ENCODE data around the gene TPSG1. TPM values are rescaled to one million over a fixed set of nuclear protein-coding genes. Genes with fewer than 3 reads are reported as not detected.

The TPSG1 gene
- total and polyA plus RNA-seq, 10 of the 15 experiments (the other 5 are each of a cell fraction or from before 2014, with no cell fraction given), result not detected

DNA sequence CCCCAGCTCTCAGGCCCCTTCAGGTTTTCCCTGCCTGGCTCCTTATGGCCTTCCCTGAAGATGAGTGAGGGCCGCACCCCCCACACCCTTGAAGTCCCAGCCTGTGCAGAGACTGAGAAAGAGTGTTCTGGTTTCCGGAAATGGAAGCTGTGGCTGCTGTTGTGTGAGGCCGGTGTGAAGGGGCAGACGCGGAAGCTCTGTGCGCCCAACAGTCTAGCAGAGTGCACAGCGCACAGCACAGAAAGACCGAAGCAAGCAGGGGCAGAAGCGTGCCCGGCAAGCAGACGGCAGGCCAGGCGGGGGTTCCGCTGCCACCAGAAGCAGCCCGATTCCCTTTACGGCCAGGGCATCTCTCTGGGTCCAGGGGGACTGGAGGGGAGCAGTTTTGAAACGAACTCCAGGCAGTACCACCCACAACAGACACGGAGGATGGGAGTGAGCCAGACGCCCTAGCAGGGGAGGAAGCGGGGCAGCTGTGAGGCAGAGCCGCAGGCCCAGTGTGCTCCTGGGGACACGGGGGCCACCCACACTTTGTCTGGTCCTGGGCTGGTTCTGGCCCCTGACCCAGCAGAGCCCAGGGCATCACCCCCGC, 16.7 kb downstream of the TPSG1 start:
- RAD21 ChIA-PET (ENCODE audit: unreplicated experiment), result no interaction called here
- no peak overlapping the region for H3K27ac ChIP-seq (ENCODE audit: control insufficient read depth, insufficient read depth)
- no peak overlapping the region for H3K9ac ChIP-seq (ENCODE audit: control insufficient read depth, insufficient read depth, low read length)
- no peak overlapping the region for H3K4me3 ChIP-seq
- H3K36me3 ChIP-seq (ENCODE audit: control insufficient read depth in 2 of 2, insufficient read depth in 2 of 2, low read length in 1 of 2), result no peaks in the 10 kb centered on the region
- TF ChIP-seq PAX5 (IDR thresholded peaks at IDR 0.05; ENCODE audit: borderline replicate concordance, low read depth, low read length) (no peak), BMI1 (IDR thresholded peaks at IDR 0.05; ENCODE audit: borderline replicate concordance) (no peak), CHD1 (IDR thresholded peaks at IDR 0.05; ENCODE audit: low read depth, low read length) (no peak), ZNF622 (IDR thresholded peaks at IDR 0.05) (no peak), IKZF2 (IDR thresholded peaks at IDR 0.05) (no peak), HDAC2 (IDR thresholded peaks at IDR 0.05) (no peak), NFYB (IDR thresholded peaks at IDR 0.05; ENCODE audit: insufficient read depth, low read depth, low read length) (no peak), CEBPB (IDR thresholded peaks at IDR 0.05; ENCODE audit: borderline replicate concordance in 1 of 2, low read depth in 2 of 2, low read length in 2 of 2) (no peak), EZH2 (IDR thresholded peaks at IDR 0.05; ENCODE audit: borderline replicate concordance, control insufficient read depth, low read depth, low read length) (no peak), NFXL1 (IDR thresholded peaks at IDR 0.05; ENCODE audit: borderline replicate concordance) (no peak), MTA3 (IDR thresholded peaks at IDR 0.05; ENCODE audit: borderline replicate concordance, low read length) (no peak)
- TF ChIP-seq, protein P1, sequence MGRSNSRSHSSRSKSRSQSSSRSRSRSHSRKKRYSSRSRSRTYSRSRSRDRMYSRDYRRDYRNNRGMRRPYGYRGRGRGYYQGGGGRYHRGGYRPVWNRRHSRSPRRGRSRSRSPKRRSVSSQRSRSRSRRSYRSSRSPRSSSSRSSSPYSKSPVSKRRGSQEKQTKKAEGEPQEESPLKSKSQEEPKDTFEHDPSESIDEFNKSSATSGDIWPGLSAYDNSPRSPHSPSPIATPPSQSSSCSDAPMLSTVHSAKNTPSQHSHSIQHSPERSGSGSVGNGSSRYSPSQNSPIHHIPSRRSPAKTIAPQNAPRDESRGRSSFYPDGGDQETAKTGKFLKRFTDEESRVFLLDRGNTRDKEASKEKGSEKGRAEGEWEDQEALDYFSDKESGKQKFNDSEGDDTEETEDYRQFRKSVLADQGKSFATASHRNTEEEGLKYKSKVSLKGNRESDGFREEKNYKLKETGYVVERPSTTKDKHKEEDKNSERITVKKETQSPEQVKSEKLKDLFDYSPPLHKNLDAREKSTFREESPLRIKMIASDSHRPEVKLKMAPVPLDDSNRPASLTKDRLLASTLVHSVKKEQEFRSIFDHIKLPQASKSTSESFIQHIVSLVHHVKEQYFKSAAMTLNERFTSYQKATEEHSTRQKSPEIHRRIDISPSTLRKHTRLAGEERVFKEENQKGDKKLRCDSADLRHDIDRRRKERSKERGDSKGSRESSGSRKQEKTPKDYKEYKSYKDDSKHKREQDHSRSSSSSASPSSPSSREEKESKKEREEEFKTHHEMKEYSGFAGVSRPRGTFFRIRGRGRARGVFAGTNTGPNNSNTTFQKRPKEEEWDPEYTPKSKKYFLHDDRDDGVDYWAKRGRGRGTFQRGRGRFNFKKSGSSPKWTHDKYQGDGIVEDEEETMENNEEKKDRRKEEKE (IDR thresholded peaks at IDR 0.05), result no peak
- TF ChIP-seq, protein P2, sequence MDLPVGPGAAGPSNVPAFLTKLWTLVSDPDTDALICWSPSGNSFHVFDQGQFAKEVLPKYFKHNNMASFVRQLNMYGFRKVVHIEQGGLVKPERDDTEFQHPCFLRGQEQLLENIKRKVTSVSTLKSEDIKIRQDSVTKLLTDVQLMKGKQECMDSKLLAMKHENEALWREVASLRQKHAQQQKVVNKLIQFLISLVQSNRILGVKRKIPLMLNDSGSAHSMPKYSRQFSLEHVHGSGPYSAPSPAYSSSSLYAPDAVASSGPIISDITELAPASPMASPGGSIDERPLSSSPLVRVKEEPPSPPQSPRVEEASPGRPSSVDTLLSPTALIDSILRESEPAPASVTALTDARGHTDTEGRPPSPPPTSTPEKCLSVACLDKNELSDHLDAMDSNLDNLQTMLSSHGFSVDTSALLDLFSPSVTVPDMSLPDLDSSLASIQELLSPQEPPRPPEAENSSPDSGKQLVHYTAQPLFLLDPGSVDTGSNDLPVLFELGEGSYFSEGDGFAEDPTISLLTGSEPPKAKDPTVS (IDR thresholded peaks at IDR 0.05; ENCODE audit: low read depth, low read length), result no peak
- in situ Hi-C loops (cut with MboI) (no loop called here), intact Hi-C loops (cut with micrococcal nuclease; ENCODE audit: unreplicated experiment) (no loop called here)
- no peaks in the 10 kb centered on the region for H3K79me2 ChIP-seq (ENCODE audit: control insufficient read depth, insufficient read depth, low read length)
- DNase-seq (ENCODE audit: low read depth, low spot score), result no peak
- 15% methylated on average over 22 of the region's 22 CpGs for WGBS (ENCODE audit: insufficient coverage, insufficient replicate concordance, low lambda C conversion rate, missing lambda C conversion rate)
- no peak overlapping the region for H3K4me2 ChIP-seq (ENCODE audit: control insufficient read depth, insufficient read depth)
- H3K9me3 ChIP-seq (replicated peaks; ENCODE audit: control insufficient read depth, insufficient read depth, low read length), result no peaks in the 10 kb centered on the region
- ATAC-seq, result no peak
- FAIRE-seq, result no peak
- SMC1A ChIA-PET (ENCODE audit: uncharacterized antibody, unreplicated experiment), result no interaction called here
- H3K27me3 ChIP-seq (replicated peaks in 1 of 2; ENCODE audit: control insufficient read depth in 2 of 2, insufficient read depth in 2 of 2, low read length in 1 of 2), result no peaks in the 10 kb centered on the region
- no peak overlapping the region for H2AFZ ChIP-seq (ENCODE audit: control insufficient read depth, low read depth, low read length)
- H3K4me1 ChIP-seq (ENCODE audit: control insufficient read depth, insufficient read depth, low read length), result no peaks in the 10 kb centered on the region
- CTCF ChIA-PET, result interaction anchor here (0.5 kb wide), 1 partner anchor 404 kb away, joined by 3 read pairs; the partner anchor contains the start of genes CRAMP1 and IFT140
- BruUV-seq (replicated peaks), result no TSS peak
- POLR2A ChIA-PET, result no interaction called here
- no peaks in the 10 kb centered on the region for H4K20me1 ChIP-seq (ENCODE audit: control insufficient read depth, insufficient read depth)

Measured in GM12878 (cell line).